GM23338 (cell line): ENCODE results near the gene TEX26.

Experiments used
- CREB1 ChIP-seq: fragments of 250-450 bp; sonication (Bioruptor Pico); IDR thresholded peaks from 2 replicates; pipeline ENCODE4 v1.5.0; 2020; ENCODE audit warnings: low read depth, mild to moderate bottlenecking, moderate library complexity
- CTCF ChIP-seq, 2 experiments: fragments of 200-600 bp in 1 of 2; sonication (generic) in 1 of 2; conservative IDR thresholded peaks; 2 replicates each; pipeline versions ENCODE4 v1.5.1 to v1.6.1; 2016 to 2017; ENCODE audit warnings: antibody characterized with exemption in 2 of 2, low read depth in 2 of 2, mild to moderate bottlenecking in 2 of 2, moderate library complexity in 1 of 2
- ETS1 ChIP-seq: IDR thresholded peaks from 2 replicates; pipeline ENCODE4 v1.6.1; 2016; ENCODE audit warnings: antibody characterized with exemption
- EZH2 ChIP-seq: fragments of 200-600 bp; sonication (generic); IDR thresholded peaks from one replicate; pipeline ENCODE4 v1.8.0; 2017; ENCODE audit warnings: antibody characterized with exemption, mild to moderate bottlenecking, low read depth; ENCODE audit not compliant: unreplicated experiment
- EZH2phosphoT487 ChIP-seq: fragments of 200-600 bp; sonication (generic); IDR thresholded peaks from one replicate; pipeline ENCODE4 v1.8.1; 2018; ENCODE audit warnings: antibody characterized with exemption; ENCODE audit not compliant: unreplicated experiment
- JUNB ChIP-seq: IDR thresholded peaks from one replicate; pipeline ENCODE4 v1.6.1; 2016; ENCODE audit warnings: antibody characterized with exemption; ENCODE audit not compliant: unreplicated experiment
- NANOG ChIP-seq: IDR thresholded peaks from 2 replicates; pipeline ENCODE4 v1.6.1; 2016; ENCODE audit warnings: antibody characterized with exemption, borderline replicate concordance
- POLR2AphosphoS5 ChIP-seq: IDR thresholded peaks from 2 replicates; pipeline ENCODE4 v1.6.1; 2016; ENCODE audit warnings: antibody characterized with exemption, low read depth
- REST ChIP-seq: IDR thresholded peaks from one replicate; pipeline ENCODE4 v1.6.1; 2018; ENCODE audit warnings: antibody characterized with exemption; ENCODE audit not compliant: unreplicated experiment
- STAT1 ChIP-seq: IDR thresholded peaks from one replicate; pipeline ENCODE4 v1.6.1; 2016; ENCODE audit warnings: antibody characterized with exemption; ENCODE audit not compliant: unreplicated experiment
- ZNF114 ChIP-seq: fragments of 250-450 bp; sonication (Bioruptor Pico); IDR thresholded peaks from 2 replicates; pipeline ENCODE4 v1.5.0; 2020; ENCODE audit warnings: mild to moderate bottlenecking, moderate library complexity
- ZNF331 ChIP-seq: fragments of 250-450 bp; sonication (Bioruptor Pico); IDR thresholded peaks from 2 replicates; pipeline ENCODE4 v1.5.0; 2020; ENCODE audit warnings: low read depth, mild to moderate bottlenecking, moderate library complexity
- ZNF462 ChIP-seq: fragments of 250-450 bp; sonication (Bioruptor Pico); IDR thresholded peaks from 2 replicates; pipeline ENCODE4 v1.5.0; 2020; ENCODE audit warnings: mild to moderate bottlenecking, moderate library complexity

- TF ChIP-seq REST (no peak), CTCF (conservative IDR thresholded peaks at IDR 0.05; ENCODE audit: low read depth in 2 of 2) (no peak), EZH2 (no peak), JUNB (no peak), POLR2AphosphoS5 (no peak), EZH2phosphoT487 (no peak), NANOG (no peak), ETS1 (no peak), ZNF114 (CRISPR knock-in tag) (no peak), CREB1 (no peak), ZNF462 (CRISPR knock-in tag) (no peak), STAT1 (no peak), ZNF331 (CRISPR knock-in tag) (no peak)
Measured at GRCh38 chr13:30972888-30973377, 40.5 kb downstream of the TEX26 start.
